ENCODE measurements around the gene NUP43.

DNA sequence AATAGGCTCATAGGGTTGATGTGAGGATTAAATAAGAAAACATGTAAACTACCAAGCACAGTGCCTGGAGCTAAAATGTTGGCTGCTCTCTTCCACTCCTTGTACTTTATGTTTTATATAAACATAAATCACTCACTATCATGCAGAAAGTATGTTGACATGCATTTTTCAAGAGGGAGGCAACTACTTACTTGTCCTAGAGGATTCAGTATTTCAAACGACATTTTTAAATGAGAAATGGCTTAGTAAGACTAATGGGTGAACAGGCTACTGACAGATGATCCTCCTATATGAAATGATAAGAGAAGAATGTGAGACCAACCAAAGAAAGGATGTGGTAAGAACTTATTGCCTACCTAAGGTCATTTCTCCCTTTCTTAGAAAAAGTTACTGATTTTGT is 49.4 kb downstream of the NUP43 start:
- TF ChIP-seq CTCF (IDR thresholded peaks at IDR 0.05; ENCODE audit: low read depth, low read length, poor library complexity, severe bottlenecking) (no peak), EZH2phosphoT487 (IDR thresholded peaks at IDR 0.05; ENCODE audit: borderline replicate concordance, low read length) (no peak)

Measured in DOHH2 (cell line).